Activated T-cell treated with anti-CD3 and anti-CD28 coated beads, Interleukin-2, amount 50 U/mL, for 1 hour (primary cell): Measurements from ENCODE around the gene SAYSD1.

Source experiments
- DNase-seq: peaks from one replicate; pipeline ENCODE4 v3.0.0-alpha.2; 2020

The SAYSD1 gene

DNA sequence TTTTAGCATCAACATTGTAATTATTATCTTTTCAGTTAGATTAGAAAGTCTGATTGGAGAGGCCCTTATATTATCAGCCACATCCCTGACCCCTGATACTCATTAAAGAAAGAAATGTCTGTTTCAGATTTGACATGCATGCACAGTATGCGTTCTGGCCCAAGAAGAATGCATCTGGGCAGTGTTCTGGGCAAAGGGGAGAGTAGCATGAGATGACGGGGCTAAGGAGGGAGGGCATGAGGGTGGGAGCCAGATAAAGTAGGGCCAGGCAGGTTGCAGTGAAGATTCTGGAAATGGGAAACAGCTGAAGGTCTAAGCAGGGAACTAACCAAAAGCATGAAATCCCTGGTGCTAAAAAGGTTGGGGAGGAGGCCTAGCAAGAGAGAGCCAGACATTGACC is 7.3 kb downstream of the SAYSD1 start:
- no peak for DNase-seq

DNA sequence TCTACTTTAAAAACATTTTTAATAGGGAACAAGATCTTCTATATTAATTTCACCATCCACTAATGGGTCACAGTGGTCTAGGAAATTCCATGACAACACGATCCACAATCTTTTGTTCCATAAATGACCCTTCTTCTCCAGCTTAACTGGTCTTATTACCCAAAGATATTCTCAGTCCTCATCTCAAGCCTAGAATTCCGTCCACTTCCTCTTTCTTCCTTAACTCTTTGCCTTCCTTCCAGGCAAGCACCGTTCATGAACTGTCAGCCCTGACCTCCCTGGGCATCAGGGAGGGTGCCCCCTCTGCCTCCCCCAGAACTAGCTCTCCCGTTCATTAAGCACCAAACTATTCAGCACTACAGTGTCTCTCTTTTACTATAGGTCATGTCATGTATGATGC is 8.0 kb downstream of the SAYSD1 start:
- DNase-seq: no peak

DNA sequence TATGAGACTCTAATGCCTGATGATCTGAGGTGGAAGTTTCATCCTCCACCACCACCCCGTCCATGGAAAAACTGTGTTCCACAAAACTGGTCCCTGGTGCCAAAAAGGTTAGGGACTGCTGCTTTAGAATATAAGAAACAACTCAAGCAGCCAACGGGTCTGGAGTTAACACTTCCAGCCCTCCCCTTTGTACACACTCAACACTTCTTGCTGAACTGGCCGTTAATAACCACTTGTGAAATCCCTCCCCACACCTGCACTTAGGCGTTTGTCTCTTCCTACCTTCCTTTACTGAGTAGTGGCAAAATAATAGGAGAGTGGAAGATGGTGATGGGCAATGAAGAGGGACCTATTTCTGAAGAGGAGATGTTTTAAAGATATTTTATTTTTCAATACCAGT is 10.5 kb downstream of the SAYSD1 start:
- no peak for DNase-seq

DNA sequence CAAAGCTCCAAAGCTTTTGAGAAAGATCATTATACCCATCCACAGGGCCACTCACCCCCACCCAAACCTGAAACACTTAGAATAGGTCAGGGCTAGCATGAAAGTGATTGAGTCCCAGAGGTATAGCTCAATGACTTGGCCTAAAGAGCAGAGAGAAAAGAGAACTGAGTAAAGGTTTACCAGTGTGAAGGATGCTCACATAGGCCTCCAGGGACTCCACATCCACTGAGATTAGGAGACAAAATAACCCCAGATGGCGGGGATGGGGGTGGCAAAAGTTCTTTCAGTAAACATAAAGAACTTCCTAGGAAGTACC is 12.2 kb downstream of the SAYSD1 start:
- DNase-seq: no peak

DNA sequence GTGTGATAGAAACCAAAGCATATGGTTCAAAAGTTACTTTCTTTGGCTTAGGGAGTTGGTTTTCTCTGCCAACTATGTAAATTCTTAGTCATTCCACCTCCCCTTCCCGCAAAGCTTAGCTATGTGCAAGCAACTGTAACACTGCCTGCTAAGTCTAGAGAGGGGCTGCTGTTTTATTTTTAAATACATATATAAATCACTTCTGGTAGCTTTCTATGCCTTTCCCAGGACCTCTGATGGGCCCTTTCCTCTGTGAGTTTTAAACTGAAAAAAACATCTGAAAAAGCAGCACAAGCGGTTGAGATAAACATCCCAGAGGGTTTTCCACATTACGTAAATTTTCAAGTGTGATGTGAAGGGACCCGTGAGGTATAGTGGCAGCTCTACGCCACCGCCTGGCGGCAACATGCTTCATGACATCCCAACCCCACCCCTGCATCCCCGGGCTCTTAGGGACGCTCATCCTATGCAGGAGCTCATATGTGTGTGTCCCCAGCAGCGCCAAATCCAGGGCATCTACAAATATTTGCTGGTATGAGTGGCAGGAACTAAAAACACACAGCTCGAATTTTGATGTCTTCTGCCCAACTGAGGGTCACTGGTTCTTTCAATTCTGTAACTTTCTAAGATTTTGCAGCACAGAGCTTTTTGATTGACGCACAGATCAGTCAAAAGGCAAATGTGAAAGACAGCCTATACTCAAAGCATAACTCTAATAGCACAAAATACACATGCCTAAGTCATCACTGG is 12.7 kb downstream of the SAYSD1 start:
- DNase-seq: no peak

DNA sequence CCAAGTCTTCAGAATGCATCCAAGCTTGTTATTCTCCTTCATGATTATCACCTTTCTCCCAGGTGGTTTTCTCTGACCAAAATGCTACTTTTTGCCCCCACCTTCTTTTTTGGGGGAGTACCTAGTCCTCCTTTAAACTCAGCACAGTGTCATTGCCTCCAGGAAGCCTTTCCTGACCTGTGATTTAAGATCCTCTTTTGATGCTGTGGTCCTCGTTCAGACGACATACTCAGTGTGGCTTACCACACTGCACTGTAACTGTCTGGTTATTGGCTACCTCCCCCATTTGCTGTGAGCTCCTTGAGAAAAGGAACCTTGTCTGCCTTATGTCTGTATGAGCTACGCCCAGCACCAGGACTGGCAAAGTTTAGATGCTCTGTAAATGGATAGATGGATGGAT is 14.6 kb downstream of the SAYSD1 start:
- DNase-seq: no peak

DNA sequence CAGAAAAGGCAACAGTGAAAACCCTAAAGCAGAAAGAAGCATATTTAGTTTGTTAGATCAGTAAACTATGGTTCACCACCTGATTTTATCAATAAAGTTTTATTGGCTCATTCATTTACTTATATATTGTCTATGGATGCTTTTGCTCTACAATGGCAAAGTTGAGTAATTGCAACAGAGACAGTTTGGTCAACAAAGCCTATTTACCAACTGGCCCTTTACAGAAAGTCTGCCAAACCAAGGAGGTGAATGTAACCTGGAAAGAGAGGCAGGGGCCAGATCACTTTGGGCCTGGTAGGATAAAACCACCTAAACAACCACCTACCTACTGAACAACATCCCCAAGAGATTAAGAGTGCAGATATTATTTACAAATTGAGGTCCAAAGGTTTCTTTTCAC is 19.4 kb downstream of the SAYSD1 start:
- no peak for DNase-seq

DNA sequence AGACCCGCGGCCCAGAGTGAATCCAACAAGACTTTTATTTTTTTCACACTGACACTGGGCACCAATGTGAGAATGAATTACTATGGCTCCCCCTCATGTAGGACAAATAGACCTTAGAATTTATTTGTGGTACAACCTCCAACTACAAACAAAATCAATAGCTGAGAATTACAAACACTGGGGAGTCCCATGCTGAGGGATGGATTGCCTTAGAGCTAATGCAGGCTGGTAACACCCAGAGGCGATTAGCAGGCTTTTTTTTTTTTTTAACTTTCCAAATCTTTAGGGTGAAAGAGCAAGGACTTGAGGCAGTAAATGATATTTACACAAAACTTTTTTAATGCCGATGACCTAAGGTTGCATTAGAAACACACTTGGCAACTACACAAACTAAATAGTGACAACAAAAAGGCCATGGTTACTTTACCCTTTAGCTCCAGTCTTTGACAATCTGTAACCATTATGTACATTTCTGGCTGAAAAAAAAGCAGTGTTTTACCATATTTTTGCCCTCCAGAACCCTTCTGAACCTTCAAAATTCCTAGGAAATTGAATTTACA is 21.8 kb downstream of the SAYSD1 start:
- DNase-seq: no peak

DNA sequence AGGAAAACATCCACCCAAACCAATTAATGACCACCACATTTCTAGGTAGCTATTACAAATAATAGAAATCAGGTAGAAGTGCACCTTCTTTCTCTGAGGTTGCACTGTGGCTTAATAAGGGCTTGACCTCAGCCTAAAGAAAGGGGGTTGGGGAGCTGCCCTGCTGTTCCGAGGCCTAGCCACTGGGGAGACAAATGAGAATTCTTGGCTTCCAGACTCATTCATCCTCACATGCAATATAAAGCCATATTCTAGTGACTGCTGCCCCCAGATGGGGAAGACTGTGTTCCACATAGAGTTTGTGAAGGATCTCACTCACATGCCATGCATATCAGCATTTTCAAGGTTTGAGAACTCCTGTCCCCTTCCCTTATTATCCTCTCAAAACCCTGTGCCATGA is 22.9 kb downstream of the SAYSD1 start:
- DNase-seq: no peak

DNA sequence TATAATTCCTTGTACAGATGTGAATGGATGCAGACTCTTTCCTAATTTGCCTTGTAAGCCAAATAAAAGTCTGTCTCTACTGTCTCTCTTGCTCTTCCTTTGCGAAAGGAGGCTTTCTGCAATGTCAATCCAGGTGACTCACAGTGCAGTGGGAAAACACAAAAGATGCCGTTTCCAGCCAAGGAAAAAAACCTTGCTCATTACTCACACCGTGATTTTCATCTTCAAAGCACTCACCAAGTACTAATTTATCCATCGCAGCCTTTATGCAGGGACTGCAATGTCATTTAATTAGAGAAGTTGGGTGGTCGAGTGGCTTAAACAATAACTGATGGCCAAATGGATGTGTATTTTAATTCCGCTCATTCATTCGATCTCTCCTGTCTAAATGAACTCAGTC is 23.8 kb downstream of the SAYSD1 start:
- no peak for DNase-seq

DNA sequence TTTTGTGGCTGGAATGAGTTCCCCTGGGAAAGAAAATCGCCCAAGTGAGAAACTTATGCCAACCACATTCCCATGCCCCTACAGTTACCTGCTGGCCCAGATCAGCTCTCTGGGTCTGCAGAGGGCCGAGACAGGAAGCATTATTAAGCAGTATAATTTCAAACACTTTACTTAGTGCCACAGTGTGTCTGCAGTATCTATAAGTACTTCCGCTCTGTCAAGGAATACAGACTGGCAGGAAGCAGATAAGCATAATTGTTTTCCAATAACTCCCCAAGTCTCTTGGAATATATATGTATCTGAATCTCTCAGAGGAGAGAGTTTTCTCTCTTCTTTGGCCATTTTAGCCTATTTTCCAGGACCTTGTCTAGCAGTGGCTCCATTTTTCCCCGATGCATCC is 24.9 kb downstream of the SAYSD1 start:
- DNase-seq: no peak

DNA sequence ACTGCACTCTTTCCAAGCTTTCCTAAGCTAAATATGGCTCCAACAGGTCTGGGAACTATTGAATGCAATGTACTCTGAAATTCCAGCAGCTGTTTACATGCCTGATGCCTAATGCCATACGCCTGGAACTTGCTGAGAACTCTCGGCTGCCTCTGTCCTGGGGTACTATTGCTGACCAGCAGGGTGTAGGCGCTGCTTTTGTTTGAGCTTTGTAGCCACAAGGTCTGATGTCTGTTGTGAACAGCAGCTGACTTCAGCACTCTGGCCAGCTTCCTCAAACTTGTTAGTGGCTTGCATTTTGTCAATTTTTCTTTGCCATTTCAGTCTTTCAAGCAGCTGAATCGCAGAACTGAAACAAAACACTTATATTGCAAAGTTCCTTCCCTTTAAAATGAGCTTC is 26.7 kb downstream of the SAYSD1 start:
- no peak for DNase-seq

DNA sequence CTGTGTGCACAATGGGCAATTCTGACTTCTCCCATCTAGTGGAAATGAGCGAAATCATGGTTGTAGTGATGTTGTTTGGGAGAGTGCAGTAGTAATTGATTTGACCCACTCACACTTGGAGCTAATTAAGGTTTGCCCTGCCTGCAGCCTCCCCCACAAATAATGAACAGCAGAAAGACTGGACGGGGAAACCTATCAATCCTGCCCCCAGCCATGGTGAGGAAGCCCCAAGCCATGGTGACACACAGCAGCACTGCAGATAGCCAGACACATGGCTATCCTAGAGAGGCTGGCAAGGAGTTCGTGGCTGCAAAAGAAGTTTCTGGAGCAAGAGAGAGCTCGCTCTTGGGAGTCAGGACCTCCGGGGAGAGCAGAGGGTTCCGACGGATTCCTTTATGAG is 27.8 kb downstream of the SAYSD1 start:
- DNase-seq: no peak

DNA sequence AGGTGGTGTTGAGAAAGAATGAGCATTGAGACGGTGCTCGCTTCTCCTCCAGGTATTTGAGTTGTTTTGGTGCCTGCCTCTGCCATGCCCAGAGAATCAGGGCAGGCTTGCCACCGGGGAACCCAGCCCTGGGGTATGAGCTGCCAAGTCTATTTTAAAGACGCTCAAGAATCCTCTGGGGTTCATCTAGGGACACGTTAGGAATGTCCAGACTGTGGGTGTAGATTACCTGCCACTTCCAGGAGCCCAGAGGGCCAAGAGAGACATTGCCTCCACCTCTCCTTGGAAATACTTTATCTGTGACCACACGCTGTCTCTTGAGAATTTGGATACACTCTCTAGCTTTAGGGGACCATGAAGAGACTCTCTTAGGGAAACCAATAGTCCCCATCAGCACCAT is 28.3 kb downstream of the SAYSD1 start:
- DNase-seq: no peak

DNA sequence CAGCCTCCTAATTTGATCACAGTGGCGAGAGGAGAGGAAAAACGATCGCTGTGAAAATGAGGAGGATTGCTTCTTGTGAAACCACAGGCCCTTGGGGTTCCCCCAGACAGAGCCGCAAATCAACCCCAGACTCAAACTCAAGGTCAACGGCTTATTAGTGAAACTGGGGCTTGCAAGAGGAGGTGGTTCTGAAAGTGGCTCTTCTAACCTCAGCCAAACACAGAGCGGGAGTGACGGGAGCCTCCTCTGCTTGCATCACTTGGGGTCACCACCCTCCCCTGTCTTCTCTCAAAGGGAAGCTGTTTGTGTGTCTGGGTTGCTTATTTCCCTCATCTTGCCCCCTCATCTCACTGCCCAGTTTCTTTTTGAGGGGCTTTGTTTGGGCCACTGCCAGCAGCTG is 28.7 kb downstream of the SAYSD1 start:
- DNase-seq: no peak

DNA sequence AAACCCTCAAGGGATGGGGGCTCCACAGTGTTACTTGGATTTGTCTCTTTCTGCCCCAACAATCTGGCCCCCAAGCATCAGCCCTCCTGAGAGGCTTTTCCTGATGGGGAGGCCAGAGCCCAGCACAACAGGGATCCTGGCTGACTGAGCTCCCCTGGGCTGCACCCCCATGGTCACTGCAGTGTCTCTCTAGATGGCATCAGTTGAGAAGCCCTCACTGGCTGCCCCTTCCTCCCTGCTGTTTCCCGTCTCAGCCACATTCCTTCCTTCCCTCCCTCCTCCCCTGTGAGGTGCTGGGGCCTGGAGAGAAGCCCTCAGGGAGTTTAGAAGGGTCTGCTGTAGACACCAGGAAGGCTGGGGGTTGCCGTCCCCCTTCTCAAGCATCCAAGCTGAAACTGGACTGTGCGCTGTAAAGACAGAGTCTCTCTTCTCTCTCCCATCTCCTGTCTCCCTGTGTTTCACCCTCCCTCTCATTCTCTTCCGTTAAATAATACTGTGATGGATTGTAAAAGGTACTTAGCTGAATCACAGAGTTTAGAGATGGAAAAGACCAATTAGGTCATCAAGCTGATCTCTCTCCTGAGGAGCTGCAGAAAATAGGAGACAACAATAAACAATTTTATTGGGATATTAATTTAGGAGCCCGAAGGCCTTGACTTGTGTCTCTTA is 29.7 kb downstream of the SAYSD1 start:
- DNase-seq: no peak

DNA sequence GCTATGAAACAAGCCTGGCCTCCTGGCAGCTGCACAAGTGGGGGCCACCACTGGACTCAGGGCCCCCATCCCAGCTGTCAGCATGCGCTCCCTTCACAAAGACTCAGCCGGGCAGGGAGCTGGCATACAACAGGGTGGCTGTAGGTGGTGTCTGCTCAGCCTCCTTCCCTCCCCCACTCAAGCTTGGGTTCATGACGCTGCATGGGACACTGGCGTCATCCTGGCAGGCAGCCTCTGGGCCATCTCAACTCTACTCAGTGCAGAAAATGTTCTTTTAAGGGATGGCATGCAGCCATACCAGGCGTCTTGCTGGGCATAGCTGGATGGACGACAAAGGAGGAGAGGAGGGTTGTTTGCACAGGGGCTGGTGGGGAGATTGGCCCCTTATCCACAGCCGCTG is 30.5 kb downstream of the SAYSD1 start:
- DNase-seq: no peak

DNA sequence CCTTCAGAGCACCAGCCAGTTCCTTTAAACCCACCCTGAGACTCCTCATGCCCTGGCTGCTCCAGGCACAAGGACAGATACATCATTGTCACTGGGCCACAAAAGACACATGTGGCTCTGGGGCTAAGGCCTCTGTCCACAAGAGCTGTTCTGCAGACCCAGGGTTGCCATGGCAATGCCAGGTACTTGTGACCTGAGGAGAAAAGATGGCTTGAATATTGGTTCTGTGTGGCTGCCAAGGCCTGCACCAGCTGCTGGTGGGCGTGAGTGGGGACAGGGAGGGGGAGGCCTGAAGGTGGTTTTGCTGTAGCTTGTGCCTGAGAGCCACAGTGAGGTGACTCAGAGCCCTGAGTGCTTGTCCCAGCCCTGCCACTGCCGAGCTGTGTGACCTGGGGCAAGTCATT is 31.8 kb downstream of the SAYSD1 start:
- no peak for DNase-seq

DNA sequence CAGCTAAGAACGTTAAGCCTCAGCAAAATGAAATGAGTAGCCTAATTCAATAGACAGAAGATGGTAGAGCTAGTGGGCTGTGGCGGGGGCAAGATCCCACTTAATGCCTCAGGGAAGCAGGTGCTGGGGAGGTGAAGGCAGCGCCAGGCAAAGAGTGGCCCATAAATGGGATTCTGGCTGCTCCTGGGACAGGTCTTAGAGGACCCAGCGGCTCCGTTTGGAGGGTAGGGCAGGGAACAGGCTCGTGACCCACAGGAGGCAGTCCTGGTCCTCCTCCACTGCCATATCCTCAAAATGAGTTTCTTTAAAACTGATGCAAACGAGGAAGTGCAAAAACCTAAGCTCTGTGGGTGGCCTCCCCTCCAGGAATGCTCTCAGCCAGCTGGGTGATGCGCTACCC is 32.7 kb downstream of the SAYSD1 start:
- no peak for DNase-seq

DNA sequence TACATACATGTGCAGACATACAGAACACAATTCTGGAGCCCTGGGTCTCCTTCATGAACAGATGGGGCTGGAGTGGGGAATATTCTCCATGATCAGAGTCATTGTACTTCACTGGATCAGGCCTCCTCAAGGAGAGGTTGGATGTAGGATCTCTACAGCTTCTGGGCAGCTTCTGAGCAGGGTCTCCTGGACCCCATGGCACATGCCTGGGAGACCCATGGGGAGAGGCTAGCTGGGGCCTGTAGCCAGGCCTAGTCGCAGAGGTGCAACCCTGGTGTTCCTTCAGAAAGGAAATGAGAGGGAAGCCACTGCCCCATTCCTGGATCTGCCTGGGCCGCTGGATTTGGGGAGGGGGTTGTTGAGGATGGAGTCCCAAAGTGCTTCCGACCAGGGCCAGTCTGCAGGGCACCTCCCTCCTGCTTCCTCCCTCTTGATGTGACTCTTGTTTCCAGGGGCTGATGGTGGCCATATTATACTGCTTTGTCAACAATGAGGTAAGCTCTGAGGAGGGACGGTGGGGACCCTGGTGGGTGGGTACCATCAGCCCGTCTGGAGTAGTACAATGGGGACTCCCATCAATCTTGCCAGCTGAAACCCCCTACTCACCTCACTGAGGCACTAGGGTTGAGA is 34.6 kb downstream of the SAYSD1 start:
- no peak for DNase-seq

DNA sequence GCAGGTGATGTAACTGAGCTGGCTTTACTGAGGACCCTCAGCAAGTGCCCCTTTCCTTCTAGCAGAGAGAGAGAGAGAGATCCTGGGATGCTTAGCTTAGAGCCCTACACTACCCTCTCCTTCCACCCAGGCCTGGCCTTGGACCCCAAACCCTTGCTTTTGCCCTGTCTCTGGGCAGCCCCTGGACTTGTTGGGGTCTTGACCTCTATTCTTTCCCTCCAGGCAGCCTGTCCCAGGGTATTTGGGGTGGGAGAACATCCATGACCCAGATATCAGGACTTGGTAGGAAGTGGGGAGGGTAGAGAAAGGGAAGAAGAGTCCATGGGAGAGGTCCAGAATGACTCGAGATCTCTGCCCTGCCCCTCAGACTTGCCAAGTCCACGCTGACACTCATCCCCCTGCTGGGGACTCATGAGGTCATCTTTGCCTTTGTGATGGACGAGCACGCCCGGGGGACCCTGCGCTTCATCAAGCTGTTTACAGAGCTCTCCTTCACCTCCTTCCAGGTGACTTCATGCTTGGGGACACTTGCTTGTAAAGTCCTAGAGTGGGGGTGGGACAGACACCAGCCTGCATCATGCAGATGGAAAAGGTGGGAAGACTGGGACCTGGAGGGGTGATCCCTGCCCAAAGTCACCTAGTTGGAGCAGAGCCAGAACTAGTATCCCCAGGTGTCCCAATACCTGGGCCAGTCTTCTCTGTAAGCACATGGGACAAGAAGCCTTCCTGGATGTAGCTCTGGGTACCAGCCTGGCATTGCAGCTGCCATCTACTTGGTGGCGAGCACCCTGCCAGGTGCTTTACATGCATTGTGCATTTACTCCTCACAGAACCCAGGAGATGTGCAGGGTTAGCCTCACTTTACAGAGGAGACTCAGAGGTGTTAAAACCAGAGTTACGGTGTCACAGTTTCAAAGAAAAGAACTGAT is 35.5 kb downstream of the SAYSD1 start:
- DNase-seq: no peak

DNA sequence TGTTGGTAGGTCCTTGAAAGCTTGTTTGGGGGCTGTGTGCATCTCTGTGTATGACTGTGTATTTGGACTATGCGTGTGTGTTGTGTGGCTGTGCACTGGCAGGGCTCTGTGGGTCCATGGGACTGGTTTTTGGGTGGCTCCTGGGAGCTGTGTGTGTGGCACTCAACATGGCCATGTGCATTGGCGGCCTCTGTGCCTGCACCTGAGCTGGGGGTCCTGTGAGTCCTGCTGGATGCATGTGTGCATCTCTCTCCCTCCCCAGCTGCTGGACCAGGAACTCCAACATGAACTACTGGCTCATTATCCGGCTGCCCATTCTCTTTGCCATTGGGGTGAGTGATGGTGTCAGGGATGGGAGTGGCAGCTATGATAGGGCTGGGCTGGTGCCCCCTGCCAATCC is 36.3 kb downstream of the SAYSD1 start:
- DNase-seq: no peak

DNA sequence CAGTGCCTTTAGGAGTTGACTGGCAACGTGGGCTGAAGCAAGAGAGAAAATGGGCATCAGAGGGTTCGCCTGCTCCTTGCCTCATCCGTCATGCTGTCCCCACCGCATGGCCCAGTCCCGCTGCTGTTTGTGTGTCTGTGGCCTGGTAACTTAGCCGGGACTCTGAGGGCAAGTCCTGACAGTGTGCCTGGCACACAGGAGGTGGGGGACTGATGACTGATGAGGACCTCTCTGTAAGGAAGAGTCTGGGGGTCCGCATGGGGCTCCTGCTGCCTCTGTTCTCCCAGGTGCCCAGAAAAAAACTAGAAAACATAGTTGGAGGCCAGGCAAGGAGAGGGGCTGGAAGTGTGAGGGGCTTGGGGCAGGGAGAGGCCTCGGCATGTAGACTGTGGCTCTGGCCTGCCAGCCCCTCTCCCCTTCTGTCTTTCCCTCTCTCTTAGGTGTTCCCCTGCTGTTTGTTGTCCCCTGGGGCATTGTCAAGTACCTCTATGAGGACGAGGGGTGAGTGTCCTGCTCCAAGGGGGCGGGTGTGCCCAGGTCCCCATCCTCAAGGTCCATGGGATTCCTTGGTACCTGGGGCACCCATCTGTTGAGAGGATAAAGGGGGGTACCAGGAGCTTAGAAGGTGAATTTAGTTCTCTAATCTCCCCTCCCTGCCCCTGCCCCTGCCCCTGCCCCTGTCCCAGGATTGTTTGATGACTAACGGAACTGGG is 36.9 kb downstream of the SAYSD1 start:
- no peak for DNase-seq
